Hepatocyte (in vitro differentiated cells): ENCODE data around the gene PDE4B.

ENCODE experiments used
- EZH2 ChIP-seq: fragments of 200-600 bp; sonication (generic); IDR thresholded peaks from 2 replicates; pipeline ENCODE4 v1.6.1; 2016; ENCODE audit warnings: antibody characterized with exemption, mild to moderate bottlenecking, borderline replicate concordance
- TF ChIP-seq, protein P1 (sequence below): fragments of 200-600 bp; sonication (generic); IDR thresholded peaks from 2 replicates; pipeline ENCODE4 v1.5.1; 2016; ENCODE audit warnings: antibody characterized with exemption, mild to moderate bottlenecking; ENCODE audit not compliant: poor library complexity

- TF ChIP-seq, protein P1, sequence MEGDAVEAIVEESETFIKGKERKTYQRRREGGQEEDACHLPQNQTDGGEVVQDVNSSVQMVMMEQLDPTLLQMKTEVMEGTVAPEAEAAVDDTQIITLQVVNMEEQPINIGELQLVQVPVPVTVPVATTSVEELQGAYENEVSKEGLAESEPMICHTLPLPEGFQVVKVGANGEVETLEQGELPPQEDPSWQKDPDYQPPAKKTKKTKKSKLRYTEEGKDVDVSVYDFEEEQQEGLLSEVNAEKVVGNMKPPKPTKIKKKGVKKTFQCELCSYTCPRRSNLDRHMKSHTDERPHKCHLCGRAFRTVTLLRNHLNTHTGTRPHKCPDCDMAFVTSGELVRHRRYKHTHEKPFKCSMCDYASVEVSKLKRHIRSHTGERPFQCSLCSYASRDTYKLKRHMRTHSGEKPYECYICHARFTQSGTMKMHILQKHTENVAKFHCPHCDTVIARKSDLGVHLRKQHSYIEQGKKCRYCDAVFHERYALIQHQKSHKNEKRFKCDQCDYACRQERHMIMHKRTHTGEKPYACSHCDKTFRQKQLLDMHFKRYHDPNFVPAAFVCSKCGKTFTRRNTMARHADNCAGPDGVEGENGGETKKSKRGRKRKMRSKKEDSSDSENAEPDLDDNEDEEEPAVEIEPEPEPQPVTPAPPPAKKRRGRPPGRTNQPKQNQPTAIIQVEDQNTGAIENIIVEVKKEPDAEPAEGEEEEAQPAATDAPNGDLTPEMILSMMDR: no peak
- TF ChIP-seq EZH2: no peak
These were observed 473.1 kb downstream of the PDE4B start for GRCh38 chr1:66265796-66266195.
